ENCODE measurements around the gene B4GALNT4. TPM values are rescaled to one million over a fixed set of nuclear protein-coding genes. Genes with fewer than 3 reads are reported as not detected.

Gene B4GALNT4
- total RNA-seq, 1 experiment from 2014 or later: 88.0 TPM

GRCh38 chr11:372809-373715, 3.8 kb downstream of the B4GALNT4 start:
- Mint-ChIP-seq H3K4me3 (no peak overlapping the region), H3K27ac (no peak overlapping the region), H3K36me3 (peaks cover 19% of the 10 kb centered on the region), H3K4me1 (peaks cover 13% of the 10 kb centered on the region), H3K9me3 (0 out of 2 replicates have a peak, but pooled peaks cover 7% of the 10 kb centered on the region), H3K27me3 (ENCODE audit: low read depth) (peaks cover 2% of the 10 kb centered on the region; the same call in 1 of the 2 replicates)
- ATAC-seq: no peak
- no peak for DNase-seq (ENCODE audit: low spot score)
- CTCF ChIA-PET: interaction anchor here (0.6 kb wide), 1 partner anchor 11 kb away, joined by 5 read pairs; no protein-coding TSS in a partner anchor
- POLR2A ChIA-PET: interaction anchor here (0.5 kb wide), 2 partner anchors 47 to 53 kb away, joined by 3 to 8 read pairs; no protein-coding TSS in a partner anchor
- TF ChIP-seq ZBTB43 (CRISPR knock-in tag; IDR thresholded peaks at IDR 0.05) (no peak), ZNF232 (CRISPR knock-in tag; IDR thresholded peaks at IDR 0.05) (no peak), ZSCAN18 (CRISPR knock-in tag; IDR thresholded peaks at IDR 0.05) (no peak), STAT6 (CRISPR knock-in tag; conservative IDR thresholded peaks at IDR 0.05; ENCODE audit: low read depth) (no peak), FOXP4 (CRISPR knock-in tag; IDR thresholded peaks at IDR 0.05) (no peak), ESRRA (CRISPR knock-in tag; IDR thresholded peaks at IDR 0.05; ENCODE audit: borderline replicate concordance) (no peak), ATF6 (CRISPR knock-in tag; IDR thresholded peaks at IDR 0.05) (no peak), FOXJ3 (CRISPR knock-in tag; IDR thresholded peaks at IDR 0.05; ENCODE audit: borderline replicate concordance) (no peak), MLX (CRISPR knock-in tag; IDR thresholded peaks at IDR 0.05) (no peak), SP1 (CRISPR knock-in tag; conservative IDR thresholded peaks at IDR 0.05) (no peak), NFATC4 (CRISPR knock-in tag; IDR thresholded peaks at IDR 0.05) (no peak), ATF3 (CRISPR knock-in tag; conservative IDR thresholded peaks at IDR 0.05) (no peak), ZNF423 (CRISPR knock-in tag; IDR thresholded peaks at IDR 0.05) (no peak)

All from WTC11 (cell line).